ENCODE measurements around the gene ITGA7.

GRCh38 chr12:55724940-55725309 is 17.2 kb upstream of the ITGA7 start:
- TF ChIP-seq, protein P1, sequence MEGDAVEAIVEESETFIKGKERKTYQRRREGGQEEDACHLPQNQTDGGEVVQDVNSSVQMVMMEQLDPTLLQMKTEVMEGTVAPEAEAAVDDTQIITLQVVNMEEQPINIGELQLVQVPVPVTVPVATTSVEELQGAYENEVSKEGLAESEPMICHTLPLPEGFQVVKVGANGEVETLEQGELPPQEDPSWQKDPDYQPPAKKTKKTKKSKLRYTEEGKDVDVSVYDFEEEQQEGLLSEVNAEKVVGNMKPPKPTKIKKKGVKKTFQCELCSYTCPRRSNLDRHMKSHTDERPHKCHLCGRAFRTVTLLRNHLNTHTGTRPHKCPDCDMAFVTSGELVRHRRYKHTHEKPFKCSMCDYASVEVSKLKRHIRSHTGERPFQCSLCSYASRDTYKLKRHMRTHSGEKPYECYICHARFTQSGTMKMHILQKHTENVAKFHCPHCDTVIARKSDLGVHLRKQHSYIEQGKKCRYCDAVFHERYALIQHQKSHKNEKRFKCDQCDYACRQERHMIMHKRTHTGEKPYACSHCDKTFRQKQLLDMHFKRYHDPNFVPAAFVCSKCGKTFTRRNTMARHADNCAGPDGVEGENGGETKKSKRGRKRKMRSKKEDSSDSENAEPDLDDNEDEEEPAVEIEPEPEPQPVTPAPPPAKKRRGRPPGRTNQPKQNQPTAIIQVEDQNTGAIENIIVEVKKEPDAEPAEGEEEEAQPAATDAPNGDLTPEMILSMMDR (IDR thresholded peaks at IDR 0.05), result no peak
- no peak for TF ChIP-seq POLR2A (IDR thresholded peaks at IDR 0.05)
